Activated B cell treated with CpG ODN at 0.5 μM for 24 hours (primary cell): ENCODE measurements around the gene PRKCE. TPM values are rescaled to one million over a fixed set of nuclear protein-coding genes. Genes with fewer than 3 reads are reported as not detected.
"Not testable (repeated sequence)": the region's sequence is repeated elsewhere in the genome, so short reads cannot be mapped to it uniquely, and the experiment has no call there.

Experiments
- ATAC-seq: fragments of 200-7000 bp; cut with Tn5 transposase; one replicate; pipeline ENCODE4 v1.10.0; 2021; ENCODE audit warnings: low read depth, mild to moderate bottlenecking, moderate library complexity
- CTCF ChIA-PET: fragments of 350-600 bp; sonication (Branson Sonifier 250); formaldehyde crosslinking; loops from one replicate; lab custom pipeline; 2021; ENCODE audit warnings: antibody characterized with exemption; lab: Charles Lee
- POLR2A ChIA-PET: fragments of 350-600 bp; sonication (Branson Sonifier 250); formaldehyde crosslinking; loops from one replicate; lab custom pipeline; 2021; ENCODE audit warnings: antibody characterized with exemption; lab: Charles Lee
- DNase-seq: peaks from one replicate; pipeline ENCODE4 v3.0.0; 2022
- H3K27ac Mint-ChIP-seq: one replicate; pipeline ENCODE4 v1.8.0; 2020; ENCODE audit warnings: mixed read lengths
- H3K27me3 Mint-ChIP-seq: one replicate; pipeline ENCODE4 v1.8.0; 2021; ENCODE audit warnings: mixed read lengths
- H3K36me3 Mint-ChIP-seq: one replicate; pipeline ENCODE4 v1.8.0; 2021; ENCODE audit warnings: low read depth, mixed read lengths
- H3K4me1 Mint-ChIP-seq: one replicate; pipeline ENCODE4 v1.8.0; 2021; ENCODE audit warnings: mixed read lengths
- H3K4me3 Mint-ChIP-seq: one replicate; pipeline ENCODE4 v1.8.0; 2020; ENCODE audit warnings: mild to moderate bottlenecking, mixed read lengths
- H3K9me3 Mint-ChIP-seq: one replicate; pipeline ENCODE4 v1.8.0; 2020; ENCODE audit warnings: mixed read lengths
- intact Hi-C: fragments of 100-400 bp; cut with micrococcal nuclease; formaldehyde crosslinking; loops from one replicate; pipeline ENCODE4 v1.15.1; 2024
- total RNA-seq: library from RNA; stranded (reverse); gene quantifications from 2 replicates; pipeline ENCODE4 v1.2.3, GENCODE V29; 2022
- TF ChIP-seq, protein P1 (sequence below): fragments of 200-600 bp; IDR thresholded peaks from one replicate; pipeline ENCODE4 v1.8.0; 2022; ENCODE audit warnings: antibody characterized with exemption, mild to moderate bottlenecking

Gene PRKCE
- total RNA-seq, 1 donor from 2014 or later: 53.8 TPM

DNA sequence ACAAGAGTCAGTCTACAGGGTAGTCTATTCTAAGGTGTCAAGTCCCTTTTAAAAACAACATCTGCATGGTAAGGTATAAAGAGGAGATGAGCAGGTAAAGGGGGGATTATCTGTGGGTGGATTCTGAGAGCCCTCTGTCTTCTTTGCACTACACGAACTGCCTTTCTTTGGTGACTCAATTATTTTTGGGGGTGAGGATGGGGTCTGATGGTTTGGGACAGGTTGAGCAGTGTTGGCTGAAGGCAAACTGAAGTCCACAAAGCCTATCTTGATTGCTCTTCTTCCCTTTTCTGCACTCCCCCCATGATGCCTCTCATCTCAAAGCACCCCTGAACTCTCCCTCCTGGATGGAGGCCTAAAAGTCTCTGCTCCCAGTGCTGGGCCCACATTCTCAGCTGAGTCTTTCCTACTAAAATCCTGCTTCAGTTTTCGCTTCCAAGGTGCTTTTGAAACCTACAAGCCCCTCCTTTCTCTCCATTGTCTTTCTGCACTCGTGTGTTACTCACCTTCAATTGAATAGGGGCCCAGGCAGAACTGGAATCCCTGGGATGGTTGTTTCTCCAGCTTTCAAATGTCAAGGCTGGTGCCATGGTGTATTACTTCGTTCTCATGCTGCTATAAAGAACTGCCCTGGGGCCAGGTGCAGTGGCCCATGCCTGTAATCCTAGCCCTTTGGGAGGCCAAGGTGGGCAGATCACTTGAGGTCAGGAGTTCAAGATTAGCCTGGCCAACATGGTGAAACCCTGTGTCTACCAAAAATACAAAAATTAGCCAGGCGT lies 64.3 kb downstream of the PRKCE start:
- DNase-seq (no peak), ATAC-seq (no peak)
- Mint-ChIP-seq H3K4me1 (peaks cover 61% of the 10 kb centered on the region), H3K4me3 (no peak overlapping the region), H3K9me3 (no peaks in the 10 kb centered on the region), H3K27ac (peak overlapping the region; percentile 10), H3K36me3 (peaks cover 5% of the 10 kb centered on the region), H3K27me3 (no peaks in the 10 kb centered on the region)
- intact Hi-C loops: no loop called here
- ChIA-PET CTCF (no interaction called here), POLR2A (no interaction called here)
- TF ChIP-seq, protein P1, sequence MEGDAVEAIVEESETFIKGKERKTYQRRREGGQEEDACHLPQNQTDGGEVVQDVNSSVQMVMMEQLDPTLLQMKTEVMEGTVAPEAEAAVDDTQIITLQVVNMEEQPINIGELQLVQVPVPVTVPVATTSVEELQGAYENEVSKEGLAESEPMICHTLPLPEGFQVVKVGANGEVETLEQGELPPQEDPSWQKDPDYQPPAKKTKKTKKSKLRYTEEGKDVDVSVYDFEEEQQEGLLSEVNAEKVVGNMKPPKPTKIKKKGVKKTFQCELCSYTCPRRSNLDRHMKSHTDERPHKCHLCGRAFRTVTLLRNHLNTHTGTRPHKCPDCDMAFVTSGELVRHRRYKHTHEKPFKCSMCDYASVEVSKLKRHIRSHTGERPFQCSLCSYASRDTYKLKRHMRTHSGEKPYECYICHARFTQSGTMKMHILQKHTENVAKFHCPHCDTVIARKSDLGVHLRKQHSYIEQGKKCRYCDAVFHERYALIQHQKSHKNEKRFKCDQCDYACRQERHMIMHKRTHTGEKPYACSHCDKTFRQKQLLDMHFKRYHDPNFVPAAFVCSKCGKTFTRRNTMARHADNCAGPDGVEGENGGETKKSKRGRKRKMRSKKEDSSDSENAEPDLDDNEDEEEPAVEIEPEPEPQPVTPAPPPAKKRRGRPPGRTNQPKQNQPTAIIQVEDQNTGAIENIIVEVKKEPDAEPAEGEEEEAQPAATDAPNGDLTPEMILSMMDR: no peak

DNA sequence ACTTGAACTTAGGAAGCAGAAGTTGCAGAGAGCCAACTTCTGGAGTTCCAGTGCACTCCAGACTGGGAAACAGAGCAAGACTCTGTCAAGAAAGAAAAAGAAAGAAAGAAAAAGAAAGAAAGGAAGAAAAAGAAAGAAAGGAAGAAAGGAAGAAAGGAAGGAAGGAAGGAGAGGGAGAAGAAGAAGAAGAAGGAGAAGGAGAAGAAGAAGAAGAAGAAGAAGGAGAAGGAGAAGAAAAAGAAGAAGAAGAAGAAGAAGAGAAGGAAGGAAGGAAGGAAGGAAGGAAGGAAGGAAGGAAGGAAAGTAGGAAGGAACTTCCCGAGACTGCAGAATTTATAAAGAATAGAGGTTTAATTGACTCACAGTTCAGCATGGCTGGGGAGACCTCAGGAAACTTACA lies 65.0 kb downstream of the PRKCE start:
- POLR2A ChIA-PET, H3K9me3 Mint-ChIP-seq, DNase-seq, H3K27ac Mint-ChIP-seq, H3K4me3 Mint-ChIP-seq, intact Hi-C loops, ATAC-seq, H3K36me3 Mint-ChIP-seq, CTCF ChIA-PET, H3K27me3 Mint-ChIP-seq: not testable (repeated sequence)
- H3K4me1 Mint-ChIP-seq: peaks cover 68% of the 10 kb centered on the region

DNA sequence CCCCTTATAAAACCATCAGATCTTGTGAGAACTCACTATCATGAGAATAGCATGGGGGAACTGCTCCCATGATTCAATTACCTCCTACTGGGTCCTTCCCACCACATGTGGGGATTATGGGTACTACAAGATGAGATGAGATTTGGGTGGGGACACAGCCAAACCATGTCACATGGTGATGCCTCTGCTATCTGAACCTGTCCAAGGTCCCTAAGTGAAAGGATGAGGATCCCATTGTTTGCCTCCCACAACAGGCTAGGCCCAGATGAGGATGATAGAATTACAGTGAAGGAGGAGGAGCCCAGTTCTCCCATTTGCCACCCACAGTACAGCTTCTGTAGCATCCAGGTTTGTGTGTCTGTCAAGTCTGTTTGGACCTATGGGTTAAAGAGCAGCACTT lies 65.4 kb downstream of the PRKCE start:
- TF ChIP-seq, protein P1: no peak
- Mint-ChIP-seq H3K4me3 (no peak overlapping the region), H3K27ac (peak overlapping the region; percentile 31), H3K4me1 (peaks cover 70% of the 10 kb centered on the region), H3K36me3 (peaks cover 5% of the 10 kb centered on the region), H3K27me3 (no peaks in the 10 kb centered on the region), H3K9me3 (no peaks in the 10 kb centered on the region)
- ChIA-PET POLR2A (no interaction called here), CTCF (no interaction called here)
- intact Hi-C loops: no loop called here
- ATAC-seq (no peak), DNase-seq (no peak)

DNA sequence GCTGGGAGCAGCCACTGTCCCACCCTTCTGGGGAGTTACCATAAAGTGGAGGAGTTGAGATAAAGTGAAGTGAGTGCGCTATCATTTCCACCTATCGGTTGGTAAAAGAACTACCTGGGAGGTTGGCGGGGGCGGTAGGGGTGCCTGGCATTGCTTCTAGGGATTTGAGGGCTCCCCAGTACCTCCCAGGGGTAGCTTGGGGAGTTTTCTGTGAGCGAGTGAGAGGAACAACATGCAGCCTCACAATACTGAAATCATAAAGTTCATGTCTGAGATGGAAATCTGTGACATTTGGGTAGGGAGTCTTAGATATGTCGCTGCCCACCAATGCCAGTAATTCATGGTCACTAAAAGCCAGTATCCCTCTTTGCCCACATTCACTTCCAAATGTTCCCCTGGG lies 68.7 kb downstream of the PRKCE start:
- Mint-ChIP-seq H3K9me3 (no peaks in the 10 kb centered on the region), H3K36me3 (peaks cover 5% of the 10 kb centered on the region), H3K27ac (peak overlapping the region; percentile 65), H3K4me3 (no peak overlapping the region), H3K27me3 (no peaks in the 10 kb centered on the region), H3K4me1 (peaks cover 80% of the 10 kb centered on the region)
- POLR2A ChIA-PET: no interaction called here
- CTCF ChIA-PET: no interaction called here
- ATAC-seq: no peak
- TF ChIP-seq, protein P1: no peak
- no peak for DNase-seq
- intact Hi-C loops: no loop called here

DNA sequence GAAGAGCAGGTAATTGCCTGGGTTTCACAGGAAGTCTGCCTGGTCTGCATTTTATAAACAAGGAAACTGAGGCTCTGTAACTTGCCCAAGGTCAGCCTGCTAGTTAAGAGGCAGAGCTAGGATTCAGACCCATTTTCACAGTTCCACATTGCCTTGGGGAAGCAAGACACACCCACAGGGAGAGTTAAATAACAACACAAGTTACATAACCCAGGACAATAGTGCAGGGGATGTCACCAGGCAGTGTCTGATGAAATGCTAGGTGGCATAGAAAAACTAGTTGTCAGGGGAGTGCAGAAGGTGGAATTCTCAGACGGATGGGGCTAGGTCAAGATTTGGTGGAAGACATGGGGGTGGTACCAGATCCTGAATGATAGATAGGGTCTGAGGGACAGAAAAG lies 69.7 kb downstream of the PRKCE start:
- Mint-ChIP-seq H3K27ac (peak overlapping the region; percentile 54), H3K36me3 (no peaks in the 10 kb centered on the region), H3K4me3 (no peak overlapping the region), H3K27me3 (no peaks in the 10 kb centered on the region), H3K9me3 (no peaks in the 10 kb centered on the region), H3K4me1 (peaks cover 81% of the 10 kb centered on the region)
- no peak for ATAC-seq
- CTCF ChIA-PET: interaction anchor here (1.5 kb wide), 1 partner anchor 11 kb away, joined by 5 read pairs; no protein-coding TSS in a partner anchor
- TF ChIP-seq, protein P1: no peak
- intact Hi-C loops: no loop called here
- DNase-seq: no peak
- POLR2A ChIA-PET: no interaction called here
